Activated T-cell treated with anti-CD3 and anti-CD28 coated beads for 24 hours (primary cell): ENCODE results near the gene HNRNPAB.
"Not testable (repeated sequence)": the region's sequence is repeated elsewhere in the genome, so short reads cannot be mapped to it uniquely, and the experiment has no call there.

Experiments
- DNase-seq: peaks from one replicate; pipeline ENCODE4 v3.0.0-alpha.2; 2020; ENCODE audit warnings: low read depth

The HNRNPAB gene

DNA sequence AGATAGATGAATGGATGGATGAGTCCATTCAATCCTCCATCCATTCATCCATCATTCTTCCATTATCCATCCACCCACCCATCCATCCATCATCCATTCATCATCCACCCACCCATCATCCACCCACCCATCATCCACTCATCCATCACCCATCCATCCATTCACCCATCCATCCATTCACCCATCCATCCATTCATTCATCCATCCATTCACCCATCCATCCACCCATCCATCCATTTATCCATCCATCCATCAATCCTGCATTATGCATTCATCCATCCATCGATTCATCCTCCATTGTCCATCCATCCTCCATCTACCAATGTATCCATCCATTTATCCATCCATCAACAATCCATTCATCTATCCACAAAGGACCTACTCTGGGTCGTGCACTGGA lies 41.1 kb downstream of the HNRNPAB start:
- no peak for DNase-seq

DNA sequence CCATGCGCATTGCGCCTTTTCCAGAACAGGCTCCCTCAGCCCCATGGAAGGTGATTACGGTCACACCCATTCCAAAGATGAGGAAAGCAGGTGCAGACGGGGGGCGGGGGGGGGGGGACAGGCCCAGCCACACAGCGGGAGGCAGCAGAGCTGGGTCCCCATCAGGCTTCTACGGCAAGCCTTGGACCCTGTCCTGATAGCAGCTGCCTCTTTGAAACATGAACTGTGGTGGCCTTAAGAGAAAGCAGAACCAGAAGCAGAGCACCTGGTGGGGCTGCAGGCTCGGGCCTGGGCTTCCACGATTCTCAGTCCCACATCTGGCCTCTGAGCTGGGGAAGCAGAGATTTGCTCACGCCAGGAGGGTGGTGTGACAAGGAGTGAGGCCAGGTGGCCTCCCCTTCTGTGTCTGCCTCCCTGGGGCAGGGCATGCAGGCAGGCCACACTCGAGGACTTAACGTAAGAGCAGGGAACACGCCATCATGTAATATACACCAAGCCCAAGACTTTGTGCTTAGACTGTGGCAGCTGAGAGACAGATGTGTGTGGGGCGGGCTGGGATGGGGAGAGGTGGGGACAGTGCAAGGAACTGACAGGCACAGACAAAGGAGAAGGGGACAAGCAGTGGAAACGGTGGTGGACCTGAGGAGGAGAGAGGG lies 42.4 kb downstream of the HNRNPAB start:
- no peak for DNase-seq

DNA sequence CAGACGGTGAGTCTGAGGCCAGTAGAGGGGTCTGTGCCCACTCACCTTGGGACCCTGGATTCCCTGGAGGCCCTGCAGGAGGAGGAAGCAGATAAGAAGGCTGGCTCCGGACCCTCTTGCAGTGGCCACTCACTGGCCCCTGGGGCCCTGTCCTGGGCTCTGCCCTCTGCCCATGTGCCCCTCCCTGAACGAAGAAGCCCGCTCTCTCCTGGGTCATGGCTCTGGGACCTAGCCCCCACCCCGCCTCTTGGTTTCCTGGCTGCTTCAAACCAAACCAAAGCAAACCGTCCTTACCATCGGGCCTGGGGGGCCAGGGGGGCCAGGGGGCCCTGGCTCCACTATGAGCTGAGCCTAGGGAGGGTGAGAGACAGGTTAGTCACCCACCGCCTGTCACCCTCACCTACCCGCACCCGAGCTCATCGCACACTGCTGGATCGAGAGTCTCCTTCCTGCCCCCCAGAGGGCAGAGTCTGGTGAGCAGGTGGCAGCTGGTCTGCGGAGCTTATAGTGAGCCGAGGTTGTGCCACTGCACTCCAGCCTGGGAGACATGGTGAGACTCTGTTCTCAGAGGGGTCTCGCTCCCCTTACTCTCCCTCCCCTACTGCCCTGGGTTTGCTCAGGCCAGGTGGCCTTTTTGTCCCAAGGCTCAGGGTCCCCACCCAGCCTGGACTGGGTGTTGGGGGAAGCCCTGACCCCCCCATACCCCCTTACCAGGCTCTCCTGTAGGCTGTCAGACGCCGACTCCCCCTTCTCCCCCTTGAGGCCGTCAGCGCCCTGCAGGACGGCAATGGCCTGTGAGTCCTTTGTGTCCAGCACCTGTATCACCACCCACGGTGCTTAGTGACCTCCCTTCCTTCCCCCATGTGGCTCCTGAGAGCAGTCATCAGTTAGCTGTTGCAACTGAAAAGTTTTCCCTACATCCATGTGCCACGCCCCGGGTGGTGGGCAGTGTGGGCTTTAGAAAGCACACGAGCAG lies 43.4 kb downstream of the HNRNPAB start:
- no peak for DNase-seq

DNA sequence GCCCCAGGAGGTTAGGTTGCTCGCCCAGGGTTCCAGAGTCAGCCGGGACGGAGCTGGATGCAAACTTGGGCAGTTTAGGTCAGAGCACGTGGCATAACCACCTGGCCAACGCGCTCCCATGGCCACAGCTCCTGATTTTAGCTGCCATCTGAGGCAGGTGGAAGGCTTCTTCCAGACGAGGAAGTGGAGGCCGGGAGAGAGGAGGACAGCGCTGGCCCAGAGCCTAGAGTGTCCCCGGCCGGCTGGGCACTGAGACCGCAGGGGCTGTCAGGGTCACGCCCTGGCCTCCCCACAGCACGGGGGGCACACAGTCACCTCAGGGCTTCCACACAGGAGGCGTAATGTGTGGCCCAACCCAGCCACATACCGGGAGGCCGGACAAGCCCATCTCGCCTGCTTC lies 44.4 kb downstream of the HNRNPAB start:
- no peak for DNase-seq

DNA sequence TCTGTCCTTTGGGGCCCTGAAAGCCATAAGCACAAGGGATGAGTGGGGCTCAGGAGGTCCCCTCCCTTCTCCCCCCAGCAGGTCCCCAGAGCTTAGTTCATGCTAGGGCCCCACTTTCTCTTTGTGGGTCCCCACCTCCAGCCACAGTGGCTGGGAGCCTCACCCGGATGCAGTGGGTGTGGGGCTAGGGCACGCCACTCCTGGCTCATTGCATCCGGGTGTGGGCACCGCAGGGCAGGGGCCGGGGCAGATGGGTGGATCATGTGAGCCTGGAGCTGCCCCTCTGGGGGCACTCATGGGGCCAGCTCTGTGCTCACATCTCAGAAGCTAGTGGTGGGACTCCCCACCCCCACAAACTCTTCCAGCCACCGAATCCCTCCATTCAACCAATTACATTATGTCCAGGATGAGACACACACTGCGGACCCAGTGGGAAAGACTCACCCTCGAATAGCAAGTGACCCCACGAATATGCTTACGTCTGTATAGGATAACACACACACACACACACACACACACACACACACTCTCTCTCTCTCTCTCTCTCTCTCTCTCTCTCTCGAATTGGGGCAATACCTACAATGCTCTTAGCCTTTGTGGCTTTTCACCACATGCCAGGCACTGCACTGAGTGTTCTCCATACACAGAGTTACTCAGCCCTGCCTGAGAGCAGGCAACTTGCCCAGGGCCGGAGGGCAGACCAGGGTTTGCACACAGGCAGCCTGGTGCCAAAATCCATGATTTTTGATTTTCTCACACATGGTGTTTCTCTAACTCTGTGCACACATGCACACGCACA lies 45.1 kb downstream of the HNRNPAB start:
- DNase-seq, result no peak

DNA sequence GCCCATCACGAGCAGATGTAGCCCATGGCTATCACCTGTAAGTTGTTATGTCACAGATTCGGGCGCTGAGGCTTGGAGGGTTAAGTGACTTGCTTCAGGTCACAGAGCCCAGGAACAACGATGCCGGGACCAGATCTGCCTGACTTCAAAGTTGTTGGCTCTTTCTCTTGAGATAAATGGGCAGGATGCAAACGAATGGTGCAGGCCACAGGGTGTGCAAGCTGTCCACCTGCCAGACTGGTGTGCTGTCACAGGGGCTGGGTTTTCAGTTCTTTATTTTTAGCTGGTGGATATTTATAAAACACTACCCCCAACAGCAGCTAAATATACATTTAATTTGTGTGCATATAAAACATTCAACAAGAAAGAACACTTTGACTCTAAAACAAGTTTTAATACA lies 45.9 kb downstream of the HNRNPAB start:
- DNase-seq, result no peak

DNA sequence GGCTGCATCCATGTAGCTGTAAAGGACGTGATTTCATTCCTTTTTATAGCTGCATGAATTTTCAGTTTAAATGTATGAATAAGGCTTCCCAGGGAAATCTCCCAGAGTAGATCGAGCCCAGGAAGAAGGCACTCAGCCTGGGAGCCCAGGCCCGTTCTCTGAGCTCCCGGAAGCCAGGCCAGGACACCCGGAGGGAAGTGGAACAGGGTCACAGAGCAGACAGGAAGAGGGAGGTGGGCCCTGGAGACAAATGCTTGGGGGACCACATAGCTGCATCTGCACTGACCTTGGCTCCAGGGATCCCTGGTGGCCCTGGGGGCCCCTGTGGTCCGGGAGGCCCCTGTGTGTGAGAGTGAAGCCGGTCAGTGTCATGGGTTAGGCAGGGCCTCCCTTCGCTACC lies 47.9 kb downstream of the HNRNPAB start:
- no peak for DNase-seq

DNA sequence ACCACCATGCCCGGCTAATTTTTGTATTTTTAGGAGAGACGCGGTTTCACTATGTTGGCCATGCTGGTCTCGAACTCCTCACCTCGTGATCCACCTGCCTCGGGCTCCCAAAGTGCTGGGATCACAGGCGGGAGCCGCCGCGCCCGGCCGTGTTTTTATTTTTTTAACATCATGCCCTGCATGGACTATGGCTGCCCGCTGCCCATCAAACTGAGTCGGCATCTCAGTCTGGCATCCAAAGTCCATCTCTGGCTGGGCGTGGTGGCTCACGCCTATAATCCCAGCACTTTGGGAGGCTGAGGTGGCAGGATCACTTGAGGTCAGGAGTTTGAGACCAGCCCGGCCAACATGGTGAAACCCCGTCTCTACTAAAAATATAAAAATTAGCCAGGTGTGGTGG lies 49.3 kb downstream of the HNRNPAB start:
- DNase-seq, result not testable (repeated sequence)

DNA sequence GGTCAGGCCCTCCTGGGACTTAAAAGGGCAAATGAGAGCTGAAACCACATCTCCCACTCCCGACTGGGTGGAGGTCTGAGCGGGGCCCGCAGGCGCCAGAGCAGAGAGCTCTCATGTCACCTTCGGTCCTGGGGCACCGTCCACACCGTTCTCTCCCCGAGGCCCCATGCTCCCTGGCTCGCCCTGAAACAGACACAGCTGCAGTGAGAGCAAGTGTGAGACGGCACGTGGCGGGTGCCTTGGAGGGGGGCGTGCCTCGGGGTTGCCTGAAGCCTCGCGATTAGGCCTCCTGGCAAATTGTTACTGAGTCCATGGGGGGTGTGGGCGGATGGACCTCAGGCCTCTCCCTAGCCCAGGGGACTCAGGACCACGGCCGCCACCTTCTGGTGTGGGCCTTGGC lies 52.4 kb downstream of the HNRNPAB start:
- DNase-seq, result no peak

DNA sequence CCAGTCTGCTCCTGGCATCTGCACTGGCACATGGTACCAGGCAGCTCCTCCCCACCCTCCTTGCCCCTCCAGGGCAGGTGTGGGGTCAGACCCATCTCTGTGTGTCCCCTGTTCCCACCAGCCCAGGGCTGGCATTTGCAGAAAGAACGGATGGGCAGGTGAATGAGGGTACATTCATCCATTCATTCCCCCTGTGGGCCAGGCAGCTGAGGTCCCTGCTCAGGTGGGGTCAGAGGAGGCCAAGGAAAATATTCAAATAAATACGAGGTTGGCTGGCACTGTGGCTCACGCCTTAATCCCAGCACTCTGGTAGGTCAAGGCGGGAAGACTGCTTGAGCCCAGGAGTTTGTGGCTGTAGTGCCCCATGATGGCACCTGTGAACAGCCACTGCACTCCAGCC lies 53.3 kb downstream of the HNRNPAB start:
- DNase-seq, result no peak

DNA sequence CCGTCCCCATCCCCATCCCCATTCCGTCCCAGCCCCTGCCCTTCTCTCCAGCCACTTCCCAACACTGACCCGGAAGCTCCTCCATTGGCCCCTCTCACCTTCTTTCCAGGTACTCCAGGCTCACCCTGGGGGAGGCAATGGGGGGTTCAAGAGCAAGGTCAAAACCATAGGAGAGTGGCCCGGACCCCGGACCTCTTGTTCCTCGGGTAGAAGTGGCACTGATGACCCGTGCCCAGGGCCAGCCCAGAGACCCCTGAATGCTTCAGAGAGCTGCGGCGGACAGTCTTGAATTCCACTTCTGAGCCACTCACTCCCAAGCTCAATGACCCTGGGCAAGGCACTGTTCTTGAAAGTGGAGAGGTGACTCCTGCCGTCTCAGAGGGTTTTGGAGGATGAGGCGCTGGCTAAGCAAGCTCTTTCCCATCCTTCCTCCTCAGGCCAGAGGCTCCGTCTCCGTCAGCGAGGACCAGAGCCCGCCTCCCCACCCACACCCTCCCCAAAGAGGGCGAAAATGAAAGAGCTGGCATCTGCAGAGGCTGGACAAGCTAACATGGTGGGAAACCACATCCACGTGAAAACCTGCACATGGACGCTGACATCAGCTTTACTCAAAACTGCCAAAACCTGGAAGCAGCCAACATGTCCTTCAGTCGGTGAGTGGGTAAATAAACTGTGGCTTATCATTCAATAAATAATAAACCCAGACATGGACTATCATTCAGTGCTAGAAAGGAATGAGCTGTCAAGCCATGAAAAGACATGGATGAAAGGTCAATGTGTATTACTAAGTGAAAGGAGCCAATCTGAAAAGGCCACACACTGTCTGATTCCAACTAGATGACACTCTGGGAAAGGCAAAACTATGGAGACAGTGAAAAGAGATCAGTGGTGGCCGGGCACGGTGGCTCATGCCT lies 55.5 kb downstream of the HNRNPAB start:
- no peak for DNase-seq
